ENCODE data around the gene MMD2. TPM values are rescaled to one million over a fixed set of nuclear protein-coding genes. Genes with fewer than 3 reads are reported as not detected.

The MMD2 gene
- total and polyA plus RNA-seq, 2 donors (not counting 3 experiments of a cell fraction or from before 2014, with no cell fraction given) = not detected

- peak; percentile 18 for DNase-seq (ENCODE audit: low read depth, low spot score)
Measured at GRCh38 chr7:4871056-4871680, 87.8 kb downstream of the MMD2 start.

More at GRCh38 chr7:4871056-4871680, 87.8 kb downstream of the MMD2 start:
- ChIA-PET POLR2A (no interaction called here), CTCF (no interaction called here)
- intact Hi-C loops (cut with micrococcal nuclease) (no loop called here), dilution Hi-C loops (cut with MboI; ENCODE audit: extremely low pct_ligation_motif_present, low sequenced_read_pairs) (no loop called here)
- Histone ChIP-seq H2AFZ (ENCODE audit: low read depth, low read length) (peak overlapping the region; percentile 34), H3K9me1 (replicated peaks; ENCODE audit: control insufficient read depth, extremely low read depth, insufficient read depth, low read length) (no peaks in the 10 kb centered on the region), H3K79me2 (ENCODE audit: control insufficient read depth, insufficient read depth, low read length) (no peaks in the 10 kb centered on the region), H3K4me1 (ENCODE audit: control insufficient read depth, extremely low read depth, insufficient read depth, low read length) (no peaks in the 10 kb centered on the region), H3K27ac (ENCODE audit: insufficient read depth, low read depth, low read length) (no peak overlapping the region), H3K36me3 (ENCODE audit: control insufficient read depth in 2 of 2, extremely low read depth in 1 of 2, insufficient read depth in 2 of 2, low read length in 2 of 2) (no peaks in the 10 kb centered on the region), H3K9ac (replicated peaks; ENCODE audit: extremely low read depth, insufficient read depth, low read length) (no peak overlapping the region), H4K20me1 (replicated peaks; ENCODE audit: control insufficient read depth, extremely low read depth, insufficient read depth, low read length) (no peaks in the 10 kb centered on the region), H3K27me3 (ENCODE audit: control insufficient read depth in 2 of 2, insufficient read depth in 2 of 2, low read length in 2 of 2) (no peaks in the 10 kb centered on the region), H3K4me2 (ENCODE audit: insufficient read depth, low read length) (no peak overlapping the region), H3K4me3 (replicated peaks in 1 of 3; ENCODE audit: insufficient read depth in 1 of 3, low read depth in 1 of 3, low read length in 3 of 3) (no peak overlapping the region), H3K9me3 (replicated peaks; ENCODE audit: control insufficient read depth, insufficient read depth, low read length) (no peaks in the 10 kb centered on the region)
- no peak for FAIRE-seq
- TF ChIP-seq EZH2 (IDR thresholded peaks at IDR 0.05; ENCODE audit: borderline replicate concordance, low read depth, low read length, severe bottlenecking) (no peak), POLR2A (IDR thresholded peaks at IDR 0.05; ENCODE audit: low read depth, low read length) (no peak), GATA2 (IDR thresholded peaks at IDR 0.05; ENCODE audit: insufficient read depth, insufficient read length, low read depth, low read length) (no peak), POLR2AphosphoS5 (IDR thresholded peaks at IDR 0.05; ENCODE audit: insufficient read depth, low read depth, low read length) (no peak), MYC (IDR thresholded peaks at IDR 0.05; ENCODE audit: low read depth, low read length) (no peak), FOS (IDR thresholded peaks at IDR 0.05; ENCODE audit: borderline replicate concordance, insufficient read depth, low read length) (no peak)
- TF ChIP-seq, protein P1, sequence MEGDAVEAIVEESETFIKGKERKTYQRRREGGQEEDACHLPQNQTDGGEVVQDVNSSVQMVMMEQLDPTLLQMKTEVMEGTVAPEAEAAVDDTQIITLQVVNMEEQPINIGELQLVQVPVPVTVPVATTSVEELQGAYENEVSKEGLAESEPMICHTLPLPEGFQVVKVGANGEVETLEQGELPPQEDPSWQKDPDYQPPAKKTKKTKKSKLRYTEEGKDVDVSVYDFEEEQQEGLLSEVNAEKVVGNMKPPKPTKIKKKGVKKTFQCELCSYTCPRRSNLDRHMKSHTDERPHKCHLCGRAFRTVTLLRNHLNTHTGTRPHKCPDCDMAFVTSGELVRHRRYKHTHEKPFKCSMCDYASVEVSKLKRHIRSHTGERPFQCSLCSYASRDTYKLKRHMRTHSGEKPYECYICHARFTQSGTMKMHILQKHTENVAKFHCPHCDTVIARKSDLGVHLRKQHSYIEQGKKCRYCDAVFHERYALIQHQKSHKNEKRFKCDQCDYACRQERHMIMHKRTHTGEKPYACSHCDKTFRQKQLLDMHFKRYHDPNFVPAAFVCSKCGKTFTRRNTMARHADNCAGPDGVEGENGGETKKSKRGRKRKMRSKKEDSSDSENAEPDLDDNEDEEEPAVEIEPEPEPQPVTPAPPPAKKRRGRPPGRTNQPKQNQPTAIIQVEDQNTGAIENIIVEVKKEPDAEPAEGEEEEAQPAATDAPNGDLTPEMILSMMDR (IDR thresholded peaks at IDR 0.05; ENCODE audit: extremely low read depth in 1 of 2, insufficient read depth in 1 of 2, low read depth in 1 of 2, low read length in 2 of 2) = no peak
- BruUV-seq (replicated peaks) = no TSS peak
